ENCODE measurements around the gene NEUROD4.
"Not testable (repeated sequence)": the region's sequence is repeated elsewhere in the genome, so short reads cannot be mapped to it uniquely, and the experiment has no call there.

NEUROD4 gene

GRCh38 chr12:55019784-55020183 is at the start of gene NEUROD4:
NEUROD4 (plus strand) TSS chr12:55019974; CDS start chr12:55026440, 6,466 bp downstream.
- DNase-seq (ENCODE audit: low read depth in 2 of 2) = no peak

GRCh38 chr12:54970741-54971140 is 49.0 kb upstream of the NEUROD4 start:
- no peak for DNase-seq (ENCODE audit: low read depth in 2 of 2)

GRCh38 chr12:54973556-54973955 is 46.2 kb upstream of the NEUROD4 start:
- no peak for DNase-seq (ENCODE audit: low read depth in 2 of 2)

GRCh38 chr12:54974279-54974678 is 45.5 kb upstream of the NEUROD4 start:
- no peak for DNase-seq (ENCODE audit: low read depth in 2 of 2)

GRCh38 chr12:54975272-54975671 is 44.5 kb upstream of the NEUROD4 start:
- no peak for DNase-seq (ENCODE audit: low read depth in 2 of 2)

- no peak for DNase-seq (ENCODE audit: low read depth in 2 of 2)
Measured at GRCh38 chr12:54975875-54976274, 43.9 kb upstream of the NEUROD4 start.

- no peak for DNase-seq (ENCODE audit: low read depth in 2 of 2)
Measured at GRCh38 chr12:54977155-54977554, 42.6 kb upstream of the NEUROD4 start.

GRCh38 chr12:54977857-54978256 is 41.9 kb upstream of the NEUROD4 start:
- DNase-seq (ENCODE audit: low read depth in 2 of 2) = no peak

GRCh38 chr12:54980341-54980740 is 39.4 kb upstream of the NEUROD4 start:
- no peak for DNase-seq (ENCODE audit: low read depth in 2 of 2)

- DNase-seq (ENCODE audit: low read depth in 2 of 2) = peak; percentile 12 to 31
Measured at GRCh38 chr12:54981796-54982195, 38.0 kb upstream of the NEUROD4 start.

GRCh38 chr12:54983536-54984101 is 36.2 kb upstream of the NEUROD4 start:
- peak; percentile 39 to 62 for DNase-seq (ENCODE audit: low read depth in 2 of 2)

GRCh38 chr12:54984658-54985376 is 35.0 kb upstream of the NEUROD4 start, which contains the start of gene TESPA1:
TESPA1 (minus strand) TSS chr12:54984762; CDS start chr12:54974562, 10,200 bp downstream.
- peak; percentile 74 to 85 for DNase-seq (ENCODE audit: low read depth in 2 of 2)

GRCh38 chr12:54986773-54987172 is 33.0 kb upstream of the NEUROD4 start:
- DNase-seq (ENCODE audit: low read depth in 2 of 2) = not testable (repeated sequence)

- DNase-seq (ENCODE audit: low read depth in 2 of 2) = no peak
Measured at GRCh38 chr12:54987611-54988231, 32.1 kb upstream of the NEUROD4 start.

GRCh38 chr12:54988402-54989054 is 31.2 kb upstream of the NEUROD4 start:
- no peak for DNase-seq (ENCODE audit: low read depth in 2 of 2)

- no peak for DNase-seq (ENCODE audit: low read depth in 2 of 2)
Measured at GRCh38 chr12:54989829-54990228, 29.9 kb upstream of the NEUROD4 start.

- peak; percentile 8 to 35 for DNase-seq (ENCODE audit: low read depth in 2 of 2)
Measured at GRCh38 chr12:54991161-54991990, 28.4 kb upstream of the NEUROD4 start.

GRCh38 chr12:54991991-54992375 is 27.8 kb upstream of the NEUROD4 start:
- no peak for DNase-seq (ENCODE audit: low read depth in 2 of 2)

- peak; percentile 23 to 40 for DNase-seq (ENCODE audit: low read depth in 2 of 2)
Measured at GRCh38 chr12:54993181-54993835, 26.5 kb upstream of the NEUROD4 start.

GRCh38 chr12:54996205-54996604 is 23.6 kb upstream of the NEUROD4 start:
- no peak for DNase-seq (ENCODE audit: low read depth in 2 of 2)

- no peak for DNase-seq (ENCODE audit: low read depth in 2 of 2)
Measured at GRCh38 chr12:54997929-54998522, 21.7 kb upstream of the NEUROD4 start.
